Fibroblast of skin of right biceps (primary cell): ENCODE data around the gene TMEM144.
A peak's percentile ranks its signal among the peaks of the same experiment; 100 is the strongest.
"Not testable (repeated sequence)": the region's sequence is repeated elsewhere in the genome, so short reads cannot be mapped to it uniquely, and the experiment has no call there.

Experiments used
- DNase-seq: peaks from one replicate; pipeline ENCODE4 v3.0.0-alpha.2; 2013

Gene TMEM144

GRCh38 chr4:158192439-158193158, 17.7 kb upstream of the TMEM144 start:
- DNase-seq: no peak

DNA sequence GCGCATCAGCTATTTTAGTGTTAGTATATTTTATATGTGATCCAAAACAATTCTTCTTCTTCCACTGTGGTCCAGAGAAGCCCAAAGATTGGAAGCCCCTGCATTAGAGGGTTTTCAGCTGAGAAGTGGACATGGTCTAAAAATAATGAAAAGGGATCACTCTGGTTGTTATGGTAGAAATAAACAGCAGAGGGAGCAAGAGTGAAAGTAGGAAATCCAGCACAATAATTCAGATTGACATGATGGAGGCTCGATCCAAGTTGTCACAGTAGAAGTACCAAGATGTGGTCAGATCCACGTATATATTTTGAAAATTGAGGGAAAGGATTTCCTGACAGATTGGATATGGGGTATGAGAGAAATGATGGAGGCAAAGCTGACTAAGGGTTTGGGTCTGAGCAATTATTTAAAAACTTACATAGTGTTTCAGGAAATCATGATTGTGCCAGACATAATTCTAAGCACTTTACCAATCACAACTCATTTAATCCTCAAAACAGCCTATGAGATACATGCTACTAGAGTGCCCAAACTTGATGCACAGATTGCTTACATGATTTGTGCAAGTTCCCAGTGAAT, 17.0 kb upstream of the TMEM144 start:
- peak; percentile 12 for DNase-seq

- DNase-seq: no peak
Measured at GRCh38 chr4:158195297-158195696, 15.0 kb upstream of the TMEM144 start.

DNA sequence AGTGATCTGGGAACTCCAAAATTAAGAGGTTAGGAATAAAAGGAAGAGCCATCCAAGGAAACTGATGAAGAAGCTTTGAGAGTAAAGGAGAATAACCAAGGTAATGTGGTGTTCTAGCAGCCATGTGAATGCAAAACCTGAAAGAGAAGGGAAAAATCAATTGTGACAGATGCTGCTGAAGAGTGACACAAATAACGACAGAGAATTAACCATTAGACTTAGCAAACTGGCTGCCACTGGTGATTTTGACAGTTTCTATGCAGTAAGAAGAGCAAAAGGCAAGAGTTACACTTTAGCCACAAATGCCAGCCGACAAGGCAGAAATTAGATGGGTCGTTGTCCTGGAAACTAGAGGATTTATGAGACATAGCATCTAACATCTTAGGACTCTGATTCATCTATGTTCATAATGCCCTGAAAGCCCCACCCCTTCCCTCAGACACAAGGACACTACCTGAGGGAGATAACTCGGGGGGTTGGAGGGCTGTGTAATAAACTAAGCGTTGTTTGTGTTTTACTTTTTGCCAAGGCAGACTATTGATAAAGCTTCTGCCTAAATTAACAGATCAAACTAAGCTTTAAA, 13.0 kb upstream of the TMEM144 start:
- no peak for DNase-seq

GRCh38 chr4:158200214-158200613, 10.1 kb upstream of the TMEM144 start:
- no peak for DNase-seq

GRCh38 chr4:158201322-158201721, 9.0 kb upstream of the TMEM144 start:
- no peak for DNase-seq

- DNase-seq: no peak
Measured at GRCh38 chr4:158201876-158202275, 8.4 kb upstream of the TMEM144 start.

GRCh38 chr4:158202481-158202880, 7.8 kb upstream of the TMEM144 start:
- no peak for DNase-seq

DNA sequence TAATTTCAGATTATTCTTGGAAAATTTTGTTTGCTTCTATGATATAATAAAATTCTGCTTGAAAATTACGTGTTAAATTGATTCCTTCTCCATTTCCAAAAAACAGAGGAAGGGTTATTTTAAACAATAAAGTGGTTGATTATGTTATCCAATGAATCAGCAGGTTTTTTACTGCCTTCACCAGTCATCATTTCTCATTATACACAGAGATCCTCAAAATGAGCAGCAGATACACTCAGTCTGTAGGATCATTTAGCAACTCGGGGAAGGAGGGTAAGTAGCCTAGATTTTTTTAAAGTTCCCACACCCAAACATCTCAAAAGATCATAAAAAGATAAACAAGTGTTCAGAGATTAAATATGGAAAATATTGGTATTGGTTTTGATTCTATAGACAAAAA, 6.8 kb upstream of the TMEM144 start:
- DNase-seq: no peak

- DNase-seq: no peak
Measured at GRCh38 chr4:158203929-158204328, 6.4 kb upstream of the TMEM144 start.

- DNase-seq: no peak
Measured at GRCh38 chr4:158208963-158209640, 1.2 kb upstream of the TMEM144 start.

DNA sequence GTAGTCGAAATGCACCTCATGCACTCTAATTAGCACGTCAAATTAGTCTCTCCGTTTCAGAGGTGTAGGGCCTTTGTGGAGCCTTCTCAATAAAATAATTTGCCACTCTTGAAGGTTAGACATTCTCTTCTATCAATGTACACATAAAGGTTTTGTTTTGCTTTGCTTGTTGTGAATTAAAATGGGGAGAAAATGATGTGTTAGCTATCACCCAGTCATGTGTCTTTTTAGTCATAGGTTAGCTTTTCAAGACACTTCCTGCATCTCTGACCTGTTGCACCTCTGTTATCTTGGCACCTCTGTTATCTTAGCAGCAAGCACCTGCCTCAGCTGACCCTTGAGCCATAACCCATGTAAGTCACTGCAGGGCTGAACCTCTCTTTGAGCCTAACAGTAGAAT, 936 bp downstream of the TMEM144 start:
- DNase-seq: no peak

- no peak for DNase-seq
Measured at GRCh38 chr4:158213466-158213865, 3.2 kb downstream of the TMEM144 start.

- no peak for DNase-seq
Measured at GRCh38 chr4:158214856-158215255, 4.6 kb downstream of the TMEM144 start.

DNA sequence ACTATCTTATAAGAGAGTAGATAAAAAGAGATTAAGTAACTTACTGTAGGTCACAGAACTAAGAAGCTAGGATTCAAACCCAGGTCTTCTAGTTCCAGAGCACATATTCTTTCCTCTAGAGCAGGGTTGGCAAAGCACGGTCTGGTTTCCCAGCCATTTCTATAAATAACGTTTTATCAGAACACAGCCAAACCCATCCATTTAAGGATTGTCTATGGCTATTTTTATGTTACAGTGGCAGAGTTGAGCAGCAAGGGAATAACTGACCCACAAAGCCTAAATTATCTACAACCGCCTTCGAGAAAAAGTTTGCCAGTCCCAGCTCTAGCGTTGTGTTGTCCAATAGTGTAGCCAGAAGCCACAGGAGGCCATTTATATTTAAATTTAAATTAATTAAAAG, 7.5 kb downstream of the TMEM144 start:
- DNase-seq: no peak

GRCh38 chr4:158219623-158220022, 9.3 kb downstream of the TMEM144 start:
- no peak for DNase-seq

GRCh38 chr4:158224318-158224717, 14.0 kb downstream of the TMEM144 start:
- not testable (repeated sequence) for DNase-seq

DNA sequence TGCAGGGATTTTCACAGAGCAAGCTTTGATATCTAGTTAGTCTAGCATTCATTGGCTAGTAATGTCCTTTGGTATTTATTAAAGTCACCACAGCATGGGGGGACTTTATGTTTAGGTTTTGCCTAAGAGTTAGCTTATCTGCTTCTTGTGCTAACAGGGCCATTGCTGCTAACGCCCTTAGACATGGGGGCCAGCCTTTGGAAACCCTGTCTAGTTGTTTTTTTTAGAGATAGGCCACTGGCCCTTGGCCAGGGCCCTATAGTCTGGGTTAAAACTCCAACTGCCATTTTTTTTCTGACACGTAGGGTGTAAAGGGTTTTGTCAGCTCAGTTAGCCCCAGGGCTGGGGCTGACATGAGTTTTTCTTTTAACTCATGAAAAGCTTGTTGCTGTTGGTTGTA, 14.7 kb downstream of the TMEM144 start:
- DNase-seq: not testable (repeated sequence)

DNA sequence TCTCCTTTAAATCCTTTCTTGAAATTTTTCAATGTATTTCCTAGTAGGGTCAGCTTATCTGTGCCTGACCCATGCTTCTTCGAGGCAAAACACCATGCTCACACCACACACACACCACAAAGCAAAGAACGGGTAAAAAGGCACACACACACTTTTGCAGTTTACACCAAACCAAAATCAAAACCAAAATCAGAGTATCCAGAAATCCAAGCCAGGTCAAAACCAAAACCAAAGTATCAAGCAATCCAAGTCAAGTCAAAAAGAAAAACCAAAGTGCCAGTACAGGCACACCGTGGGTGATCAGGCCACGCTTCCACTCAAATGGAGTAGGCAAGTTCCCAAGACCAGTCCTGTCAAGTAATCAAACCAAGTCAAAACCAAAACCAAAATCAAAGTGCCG, 17.6 kb downstream of the TMEM144 start:
- not testable (repeated sequence) for DNase-seq

DNA sequence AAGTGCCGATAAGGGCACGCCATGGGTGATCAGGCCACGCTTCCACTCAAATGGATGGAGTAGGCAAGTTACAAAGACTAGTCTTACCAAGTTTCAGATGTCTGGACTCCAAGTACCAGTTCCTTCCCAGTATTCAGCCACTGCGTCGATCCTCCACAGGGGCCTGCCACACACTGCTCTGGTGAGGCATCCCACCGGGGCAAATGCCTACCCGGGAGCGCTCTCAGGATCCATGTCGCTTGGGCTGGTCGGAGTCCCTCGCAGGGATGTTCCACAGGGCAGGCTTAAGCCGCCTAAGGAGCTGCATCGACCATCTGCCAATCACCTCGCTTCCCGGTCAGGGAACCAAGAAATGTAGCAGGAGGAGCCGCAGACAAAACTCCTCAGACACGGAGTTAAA, 18.1 kb downstream of the TMEM144 start:
- DNase-seq: not testable (repeated sequence)

- DNase-seq: no peak
Measured at GRCh38 chr4:158229768-158230167, 19.5 kb downstream of the TMEM144 start.

DNA sequence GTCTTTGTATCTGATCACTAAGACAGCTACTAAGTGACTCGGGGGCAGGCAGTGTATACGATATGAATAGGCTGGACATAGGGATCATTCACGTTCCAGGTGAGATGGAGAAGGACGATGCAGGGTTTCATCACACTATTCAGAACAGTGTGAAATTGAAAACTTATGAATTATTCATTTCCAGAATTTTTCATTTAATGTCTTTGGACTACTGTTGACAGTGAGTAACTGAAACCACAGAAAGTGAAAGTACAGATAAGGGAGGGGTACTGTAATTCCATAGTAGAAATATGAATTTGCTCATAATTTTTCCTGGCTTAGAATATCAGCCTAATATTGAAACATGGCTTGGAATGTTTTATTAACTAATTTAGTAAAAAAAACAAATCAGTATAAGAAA, 24.4 kb downstream of the TMEM144 start:
- no peak for DNase-seq

DNA sequence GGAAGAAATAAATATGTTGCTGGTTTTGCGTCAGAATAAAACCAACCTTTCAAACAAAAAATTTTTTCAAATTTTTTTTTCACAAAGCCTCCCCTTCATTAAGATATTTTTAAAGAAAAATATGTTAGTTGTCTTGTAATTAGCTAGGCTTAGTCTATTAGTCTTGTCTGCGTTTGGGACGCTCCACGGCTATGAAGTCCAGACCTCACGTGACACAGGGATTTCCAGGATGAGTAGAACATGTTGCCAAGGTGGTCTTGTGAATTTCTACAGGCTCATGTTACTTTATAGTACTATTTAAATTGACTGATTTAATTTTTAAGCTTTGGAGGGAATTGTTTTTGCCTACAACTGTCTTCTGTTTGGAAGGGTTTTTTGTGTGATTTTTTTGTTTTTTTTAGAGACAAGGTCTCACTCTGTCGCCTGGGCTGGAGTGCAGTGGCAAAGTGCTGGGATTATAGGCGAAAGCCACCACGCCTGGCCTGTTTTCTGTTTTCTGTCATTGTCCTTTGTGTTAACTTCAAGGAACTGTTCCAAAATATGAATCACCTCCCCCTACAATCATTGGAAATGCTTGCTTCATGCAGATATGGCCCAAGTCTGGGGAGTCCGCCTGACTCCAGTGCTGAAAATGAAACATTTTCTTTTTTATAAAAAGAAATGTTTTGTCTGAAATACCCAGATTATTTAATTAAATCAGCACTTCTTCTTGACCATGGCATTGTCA, 26.2 kb downstream of the TMEM144 start:
- no peak for DNase-seq
